ENCODE results near the gene NEK7. TPM values are rescaled to one million over a fixed set of nuclear protein-coding genes. Genes with fewer than 3 reads are reported as not detected.

The NEK7 gene
- total RNA-seq, 3 donors from 2014 or later, result 82.3 to 187 (median 105) TPM

- H3K36me3 ChIP-seq, result no peaks in the 10 kb centered on the region
- intact Hi-C loops (cut with DNase I; ENCODE audit: low total_unique reads), result no loop called here
- no peaks in the 10 kb centered on the region for H3K27me3 ChIP-seq
- no peak for TF ChIP-seq POLR2AphosphoS5 (IDR thresholded peaks at IDR 0.05)
- TF ChIP-seq CTCF (IDR thresholded peaks at IDR 0.05), result no peak
- no peak for TF ChIP-seq POLR2A (IDR thresholded peaks at IDR 0.05)
- H3K4me1 ChIP-seq, result no peaks in the 10 kb centered on the region
- DNase-seq (ENCODE audit: low spot score in 2 of 2), result no peak
- no peak overlapping the region for H3K27ac ChIP-seq
- H3K9me3 ChIP-seq, result no peaks in the 10 kb centered on the region
- H3K4me3 ChIP-seq, result no peak overlapping the region
These were observed 96.5 kb downstream of the NEK7 start for GRCh38 chr1:198253259-198253658.

GRCh38 chr1:198253668-198254067, 96.9 kb downstream of the NEK7 start:
- intact Hi-C loops (cut with DNase I; ENCODE audit: low total_unique reads), result no loop called here
- no peak for DNase-seq (ENCODE audit: low spot score in 2 of 2)
- Histone ChIP-seq H3K4me1 (no peaks in the 10 kb centered on the region), H3K27ac (no peak overlapping the region), H3K36me3 (no peaks in the 10 kb centered on the region), H3K27me3 (no peaks in the 10 kb centered on the region), H3K4me3 (no peak overlapping the region), H3K9me3 (no peaks in the 10 kb centered on the region)
- no peak for TF ChIP-seq POLR2AphosphoS5 (IDR thresholded peaks at IDR 0.05)
- no peak for TF ChIP-seq POLR2A (IDR thresholded peaks at IDR 0.05)
- TF ChIP-seq CTCF (IDR thresholded peaks at IDR 0.05), result no peak

- no peaks in the 10 kb centered on the region for H3K36me3 ChIP-seq
- H3K27me3 ChIP-seq, result no peaks in the 10 kb centered on the region
- no peak for TF ChIP-seq POLR2AphosphoS5 (IDR thresholded peaks at IDR 0.05)
- no peak for TF ChIP-seq POLR2A (IDR thresholded peaks at IDR 0.05)
- no peak for TF ChIP-seq CTCF (IDR thresholded peaks at IDR 0.05)
- no peak for DNase-seq (ENCODE audit: low spot score in 2 of 2)
- intact Hi-C loops (cut with DNase I; ENCODE audit: low total_unique reads), result no loop called here
- no peak overlapping the region for H3K4me3 ChIP-seq
- H3K4me1 ChIP-seq, result no peaks in the 10 kb centered on the region
- H3K9me3 ChIP-seq, result no peaks in the 10 kb centered on the region
- no peak overlapping the region for H3K27ac ChIP-seq
These were observed 97.7 kb downstream of the NEK7 start for GRCh38 chr1:198254521-198254920.

GRCh38 chr1:198254948-198255347, 98.2 kb downstream of the NEK7 start:
- no peaks in the 10 kb centered on the region for H3K36me3 ChIP-seq
- H3K4me3 ChIP-seq, result no peak overlapping the region
- no peaks in the 10 kb centered on the region for H3K4me1 ChIP-seq
- no peaks in the 10 kb centered on the region for H3K27me3 ChIP-seq
- no peaks in the 10 kb centered on the region for H3K9me3 ChIP-seq
- DNase-seq (ENCODE audit: low spot score in 2 of 2), result no peak
- intact Hi-C loops (cut with DNase I; ENCODE audit: low total_unique reads), result no loop called here
- TF ChIP-seq POLR2AphosphoS5 (IDR thresholded peaks at IDR 0.05) (no peak), POLR2A (IDR thresholded peaks at IDR 0.05) (no peak), CTCF (IDR thresholded peaks at IDR 0.05) (no peak)
- no peak overlapping the region for H3K27ac ChIP-seq

GRCh38 chr1:198255784-198256183, 99.0 kb downstream of the NEK7 start:
- no peak for DNase-seq (ENCODE audit: low spot score in 2 of 2)
- intact Hi-C loops (cut with DNase I; ENCODE audit: low total_unique reads), result no loop called here
- Histone ChIP-seq H3K4me1 (no peaks in the 10 kb centered on the region), H3K4me3 (no peak overlapping the region), H3K27me3 (no peaks in the 10 kb centered on the region), H3K36me3 (no peaks in the 10 kb centered on the region), H3K9me3 (no peaks in the 10 kb centered on the region), H3K27ac (no peak overlapping the region)
- TF ChIP-seq POLR2AphosphoS5 (IDR thresholded peaks at IDR 0.05) (no peak), POLR2A (IDR thresholded peaks at IDR 0.05) (no peak), CTCF (IDR thresholded peaks at IDR 0.05) (no peak)
